Breast epithelium (tissue), 4 donors: ENCODE results near the gene GATA6. TPM values are rescaled to one million over a fixed set of nuclear protein-coding genes. Genes with fewer than 3 reads are reported as not detected.

Source experiments
- DNase-seq, 2 donors: peaks; one replicate each; pipeline ENCODE4 v3.0.0-alpha.2; 2019; ENCODE audit warnings: low spot score in 2 of 2
- H3K27ac ChIP-seq, 2 donors: fragments of 200-600 bp; sonication (generic) in 1 of 2; one replicate each; pipeline ENCODE4 v1.5.1; 2016 to 2019; ENCODE audit warnings: mild to moderate bottlenecking in 1 of 2
- H3K27me3 ChIP-seq, 2 donors: fragments of 200-600 bp; sonication (generic) in 1 of 2; one replicate each; pipeline versions ENCODE4 v1.5.1 to v1.6.0; 2017 to 2019; ENCODE audit warnings: control low read depth in 1 of 2, mild to moderate bottlenecking in 1 of 2
- H3K36me3 ChIP-seq: fragments of 200-600 bp; one replicate; pipeline ENCODE4 v1.5.1; 2019
- H3K4me1 ChIP-seq, 2 donors: fragments of 200-600 bp; sonication (generic); one replicate each; pipeline ENCODE4 v1.5.1; 2016 to 2019; ENCODE audit warnings: control low read depth in 1 of 2
- H3K4me3 ChIP-seq, 3 donors: fragments of 200-600 bp; sonication (generic); 1 replicate in 2 of 3; 2 replicates in 1 of 3; pipeline ENCODE4 v1.5.1; 2016 to 2019; ENCODE audit warnings: mild to moderate bottlenecking in 3 of 3, moderate library complexity in 2 of 3
- H3K9me3 ChIP-seq, 2 donors: fragments of 200-600 bp; sonication (generic) in 1 of 2; one replicate each; pipeline ENCODE4 v1.5.1; 2016 to 2019; ENCODE audit warnings: control low read depth in 1 of 2
- CTCF ChIP-seq, 3 donors: fragments of 450-650 bp; IDR thresholded peaks; one replicate each; pipeline ENCODE4 v1.5.1; 2016 to 2017; ENCODE audit warnings: antibody characterized with exemption in 3 of 3, mild to moderate bottlenecking in 3 of 3, moderate library complexity in 3 of 3
- POLR2A ChIP-seq: fragments of 450-650 bp; IDR thresholded peaks from one replicate; pipeline ENCODE4 v1.6.1; 2016; ENCODE audit warnings: antibody characterized with exemption, mild to moderate bottlenecking, moderate library complexity
- POLR2AphosphoS5 ChIP-seq, 3 donors: sonication (generic); formaldehyde crosslinking; IDR thresholded peaks; one replicate each; pipeline ENCODE4 v1.6.1; 2017; ENCODE audit warnings: antibody characterized with exemption in 3 of 3
- intact Hi-C: fragments of 100-400 bp; cut with DNase I; formaldehyde crosslinking; loops from one replicate; pipeline ENCODE4 v1.15.1; 2023; ENCODE audit warnings: low total_unique reads
- total RNA-seq, 3 donors: library from RNA; depleted of rRNA; stranded (reverse); fragments of >200 nt; gene quantifications; one replicate each; pipeline ENCODE4 v1.1.0, GENCODE V29; 2016

GATA6 gene
- total RNA-seq, 3 donors from 2014 or later: 3.0 to 11.1 (median 11.0) TPM

- DNase-seq: no peak
- intact Hi-C loops: no loop called here
- no peaks in the 10 kb centered on the region for H3K9me3 ChIP-seq
- no peak for TF ChIP-seq POLR2AphosphoS5 (IDR thresholded peaks at IDR 0.05)
- no peak for TF ChIP-seq POLR2A
- no peak for TF ChIP-seq CTCF (IDR thresholded peaks at IDR 0.05)
- H3K4me3 ChIP-seq: no peak overlapping the region
- no peak overlapping the region for H3K27ac ChIP-seq
- H3K27me3 ChIP-seq: peaks cover 0 to 43% of the 10 kb centered on the region in 2 donors
- no peaks in the 10 kb centered on the region for H3K36me3 ChIP-seq
- H3K4me1 ChIP-seq: no peaks in the 10 kb centered on the region
Measured at GRCh38 chr18:22161090-22161489, 8.3 kb upstream of the GATA6 start.

- no peak overlapping the region for H3K4me3 ChIP-seq
- intact Hi-C loops: no loop called here
- peaks cover 0 to 68% of the 10 kb centered on the region in 2 donors for H3K27me3 ChIP-seq
- TF ChIP-seq CTCF (IDR thresholded peaks at IDR 0.05) (no peak), POLR2AphosphoS5 (IDR thresholded peaks at IDR 0.05) (no peak), POLR2A (no peak)
- no peaks in the 10 kb centered on the region for H3K9me3 ChIP-seq
- H3K36me3 ChIP-seq: no peaks in the 10 kb centered on the region
- peaks cover 0 to 3% of the 10 kb centered on the region in 2 donors for H3K4me1 ChIP-seq
- H3K27ac ChIP-seq: no peak overlapping the region
- no peak for DNase-seq
Measured at GRCh38 chr18:22163416-22164161, 5.8 kb upstream of the GATA6 start.

- peak overlapping the region in 1 of 3 donors; percentile 18 for H3K4me3 ChIP-seq
- no peaks in the 10 kb centered on the region for H3K9me3 ChIP-seq
- no peak overlapping the region for H3K27ac ChIP-seq
- no peaks in the 10 kb centered on the region for H3K36me3 ChIP-seq
- no peak for TF ChIP-seq CTCF (IDR thresholded peaks at IDR 0.05)
- no peak for TF ChIP-seq POLR2A
- TF ChIP-seq POLR2AphosphoS5 (IDR thresholded peaks at IDR 0.05): no peak
- peaks cover 0 to 10% of the 10 kb centered on the region in 2 donors for H3K4me1 ChIP-seq
- intact Hi-C loops: no loop called here
- peaks cover 0 to 68% of the 10 kb centered on the region in 2 donors for H3K27me3 ChIP-seq
- DNase-seq: no peak
Measured at GRCh38 chr18:22164337-22165048, 4.9 kb upstream of the GATA6 start.

GRCh38 chr18:22165049-22165602 is 4.3 kb upstream of the GATA6 start:
- peaks cover 0 to 68% of the 10 kb centered on the region in 2 donors for H3K27me3 ChIP-seq
- TF ChIP-seq CTCF (IDR thresholded peaks at IDR 0.05) (no peak), POLR2A (no peak), POLR2AphosphoS5 (IDR thresholded peaks at IDR 0.05) (no peak)
- intact Hi-C loops: no loop called here
- no peak for DNase-seq
- no peak overlapping the region for H3K27ac ChIP-seq
- H3K4me1 ChIP-seq: peaks cover 0 to 10% of the 10 kb centered on the region in 2 donors
- H3K36me3 ChIP-seq: no peaks in the 10 kb centered on the region
- peak overlapping the region in 1 of 3 donors; percentile 18 for H3K4me3 ChIP-seq
- no peaks in the 10 kb centered on the region for H3K9me3 ChIP-seq
